HL-60 (cell line): ENCODE measurements around the gene ZNF423.

ENCODE experiments used
- DNase-seq, 2 experiments: peaks; one replicate each; pipeline ENCODE4 v3.0.0-alpha.2; 2010 to 2020; ENCODE audit warnings: low read depth in 1 of 2, low spot score in 1 of 2
- H3K27ac ChIP-seq: fragments of 250-450 bp; sonication (Bioruptor Pico); replicated peaks from 2 replicates; pipeline ENCODE4 v1.5.1; 2020; ENCODE audit warnings: mild to moderate bottlenecking, moderate library complexity
- H3K27me3 ChIP-seq: fragments of 250-450 bp; sonication (Bioruptor Pico); 2 replicates; pipeline ENCODE4 v1.5.1; 2021; ENCODE audit warnings: mild to moderate bottlenecking, moderate library complexity; ENCODE audit not compliant: insufficient read depth, poor library complexity, severe bottlenecking
- H3K4me3 ChIP-seq: replicated peaks from 2 replicates; pipeline ENCODE4 v1.5.1; 2011; ENCODE audit warnings: mild to moderate bottlenecking, control low read depth, low read length; ENCODE audit not compliant: insufficient read depth
- GABPA ChIP-seq: IDR thresholded peaks from 2 replicates; pipeline ENCODE4 v1.6.1; 2012; ENCODE audit warnings: low read depth
- POLR2AphosphoS5 ChIP-seq: IDR thresholded peaks from 2 replicates; pipeline ENCODE4 v1.6.1; 2012; ENCODE audit warnings: low read depth
- SPI1 ChIP-seq: IDR thresholded peaks from 2 replicates; pipeline ENCODE4 v1.6.1; 2012; ENCODE audit warnings: low read depth, mild to moderate bottlenecking, borderline replicate concordance
- TF ChIP-seq, protein P1 (sequence below): IDR thresholded peaks from 2 replicates; pipeline ENCODE4 v1.6.1; 2012; ENCODE audit warnings: low read depth; ENCODE audit not compliant: insufficient replicate concordance
- TF ChIP-seq, protein P2 (sequence below): IDR thresholded peaks from one replicate; pipeline ENCODE4 v1.5.1; 2011; ENCODE audit warnings: low read length, control low read depth, inconsistent platforms; ENCODE audit not compliant: insufficient read depth

ZNF423 gene

DNA sequence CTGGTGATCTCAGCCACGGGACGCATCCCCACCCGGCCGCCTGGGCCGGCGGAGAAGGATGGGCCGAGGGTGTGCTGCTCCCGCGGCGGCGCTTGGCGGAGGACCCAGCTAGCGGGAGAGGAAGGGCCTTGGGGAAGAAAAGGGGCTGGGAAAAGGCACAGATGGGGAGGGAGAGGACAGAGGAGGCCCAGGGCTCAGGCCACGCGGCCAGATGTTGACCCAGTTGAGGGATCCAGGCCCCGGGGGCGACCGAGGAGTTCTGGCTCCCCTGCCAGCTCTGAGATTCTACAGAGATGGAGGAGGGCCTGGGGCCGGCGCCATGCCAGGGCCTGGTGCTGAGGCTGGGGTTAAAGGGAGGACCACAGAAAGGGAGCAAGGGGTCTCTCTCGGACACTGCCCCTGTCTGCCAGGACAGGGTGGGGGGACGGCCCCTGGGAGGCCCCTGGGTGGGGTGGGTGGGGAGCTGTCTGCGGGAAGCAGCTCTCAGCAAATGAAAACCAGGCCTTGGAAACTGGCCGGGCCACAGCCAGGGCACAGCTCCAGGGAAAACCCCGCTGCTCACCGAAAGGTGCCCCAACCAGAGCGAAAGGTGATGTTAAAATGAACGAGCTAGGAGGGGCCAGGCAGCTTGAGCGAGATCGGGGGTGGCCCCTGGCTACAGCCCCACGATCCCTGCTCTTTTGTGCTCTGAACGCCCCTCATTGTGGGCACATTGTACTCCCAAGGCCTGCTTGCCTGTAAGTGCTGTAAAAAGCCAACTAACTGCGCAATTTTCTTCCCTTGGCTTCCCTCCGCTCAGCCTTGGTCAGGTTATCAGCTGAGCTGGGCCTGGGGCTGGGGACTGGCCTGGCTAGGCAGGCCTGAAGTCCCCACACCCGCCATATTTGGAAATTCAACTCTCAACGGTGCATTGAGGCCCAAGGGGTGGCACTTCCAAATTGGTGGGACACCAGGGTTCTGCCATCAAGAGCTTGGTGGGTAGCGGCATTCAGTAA is 191.4 kb downstream of the ZNF423 start:
- no peak overlapping the region for H3K27ac ChIP-seq
- no peaks in the 10 kb centered on the region for H3K27me3 ChIP-seq
- no peak overlapping the region for H3K4me3 ChIP-seq
- no peak for TF ChIP-seq POLR2AphosphoS5
- TF ChIP-seq GABPA = no peak
- TF ChIP-seq, protein P1, sequence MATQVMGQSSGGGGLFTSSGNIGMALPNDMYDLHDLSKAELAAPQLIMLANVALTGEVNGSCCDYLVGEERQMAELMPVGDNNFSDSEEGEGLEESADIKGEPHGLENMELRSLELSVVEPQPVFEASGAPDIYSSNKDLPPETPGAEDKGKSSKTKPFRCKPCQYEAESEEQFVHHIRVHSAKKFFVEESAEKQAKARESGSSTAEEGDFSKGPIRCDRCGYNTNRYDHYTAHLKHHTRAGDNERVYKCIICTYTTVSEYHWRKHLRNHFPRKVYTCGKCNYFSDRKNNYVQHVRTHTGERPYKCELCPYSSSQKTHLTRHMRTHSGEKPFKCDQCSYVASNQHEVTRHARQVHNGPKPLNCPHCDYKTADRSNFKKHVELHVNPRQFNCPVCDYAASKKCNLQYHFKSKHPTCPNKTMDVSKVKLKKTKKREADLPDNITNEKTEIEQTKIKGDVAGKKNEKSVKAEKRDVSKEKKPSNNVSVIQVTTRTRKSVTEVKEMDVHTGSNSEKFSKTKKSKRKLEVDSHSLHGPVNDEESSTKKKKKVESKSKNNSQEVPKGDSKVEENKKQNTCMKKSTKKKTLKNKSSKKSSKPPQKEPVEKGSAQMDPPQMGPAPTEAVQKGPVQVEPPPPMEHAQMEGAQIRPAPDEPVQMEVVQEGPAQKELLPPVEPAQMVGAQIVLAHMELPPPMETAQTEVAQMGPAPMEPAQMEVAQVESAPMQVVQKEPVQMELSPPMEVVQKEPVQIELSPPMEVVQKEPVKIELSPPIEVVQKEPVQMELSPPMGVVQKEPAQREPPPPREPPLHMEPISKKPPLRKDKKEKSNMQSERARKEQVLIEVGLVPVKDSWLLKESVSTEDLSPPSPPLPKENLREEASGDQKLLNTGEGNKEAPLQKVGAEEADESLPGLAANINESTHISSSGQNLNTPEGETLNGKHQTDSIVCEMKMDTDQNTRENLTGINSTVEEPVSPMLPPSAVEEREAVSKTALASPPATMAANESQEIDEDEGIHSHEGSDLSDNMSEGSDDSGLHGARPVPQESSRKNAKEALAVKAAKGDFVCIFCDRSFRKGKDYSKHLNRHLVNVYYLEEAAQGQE = no peak
- TF ChIP-seq, protein P2, sequence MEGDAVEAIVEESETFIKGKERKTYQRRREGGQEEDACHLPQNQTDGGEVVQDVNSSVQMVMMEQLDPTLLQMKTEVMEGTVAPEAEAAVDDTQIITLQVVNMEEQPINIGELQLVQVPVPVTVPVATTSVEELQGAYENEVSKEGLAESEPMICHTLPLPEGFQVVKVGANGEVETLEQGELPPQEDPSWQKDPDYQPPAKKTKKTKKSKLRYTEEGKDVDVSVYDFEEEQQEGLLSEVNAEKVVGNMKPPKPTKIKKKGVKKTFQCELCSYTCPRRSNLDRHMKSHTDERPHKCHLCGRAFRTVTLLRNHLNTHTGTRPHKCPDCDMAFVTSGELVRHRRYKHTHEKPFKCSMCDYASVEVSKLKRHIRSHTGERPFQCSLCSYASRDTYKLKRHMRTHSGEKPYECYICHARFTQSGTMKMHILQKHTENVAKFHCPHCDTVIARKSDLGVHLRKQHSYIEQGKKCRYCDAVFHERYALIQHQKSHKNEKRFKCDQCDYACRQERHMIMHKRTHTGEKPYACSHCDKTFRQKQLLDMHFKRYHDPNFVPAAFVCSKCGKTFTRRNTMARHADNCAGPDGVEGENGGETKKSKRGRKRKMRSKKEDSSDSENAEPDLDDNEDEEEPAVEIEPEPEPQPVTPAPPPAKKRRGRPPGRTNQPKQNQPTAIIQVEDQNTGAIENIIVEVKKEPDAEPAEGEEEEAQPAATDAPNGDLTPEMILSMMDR = no peak
- TF ChIP-seq SPI1 = no peak
- DNase-seq = no peak

DNA sequence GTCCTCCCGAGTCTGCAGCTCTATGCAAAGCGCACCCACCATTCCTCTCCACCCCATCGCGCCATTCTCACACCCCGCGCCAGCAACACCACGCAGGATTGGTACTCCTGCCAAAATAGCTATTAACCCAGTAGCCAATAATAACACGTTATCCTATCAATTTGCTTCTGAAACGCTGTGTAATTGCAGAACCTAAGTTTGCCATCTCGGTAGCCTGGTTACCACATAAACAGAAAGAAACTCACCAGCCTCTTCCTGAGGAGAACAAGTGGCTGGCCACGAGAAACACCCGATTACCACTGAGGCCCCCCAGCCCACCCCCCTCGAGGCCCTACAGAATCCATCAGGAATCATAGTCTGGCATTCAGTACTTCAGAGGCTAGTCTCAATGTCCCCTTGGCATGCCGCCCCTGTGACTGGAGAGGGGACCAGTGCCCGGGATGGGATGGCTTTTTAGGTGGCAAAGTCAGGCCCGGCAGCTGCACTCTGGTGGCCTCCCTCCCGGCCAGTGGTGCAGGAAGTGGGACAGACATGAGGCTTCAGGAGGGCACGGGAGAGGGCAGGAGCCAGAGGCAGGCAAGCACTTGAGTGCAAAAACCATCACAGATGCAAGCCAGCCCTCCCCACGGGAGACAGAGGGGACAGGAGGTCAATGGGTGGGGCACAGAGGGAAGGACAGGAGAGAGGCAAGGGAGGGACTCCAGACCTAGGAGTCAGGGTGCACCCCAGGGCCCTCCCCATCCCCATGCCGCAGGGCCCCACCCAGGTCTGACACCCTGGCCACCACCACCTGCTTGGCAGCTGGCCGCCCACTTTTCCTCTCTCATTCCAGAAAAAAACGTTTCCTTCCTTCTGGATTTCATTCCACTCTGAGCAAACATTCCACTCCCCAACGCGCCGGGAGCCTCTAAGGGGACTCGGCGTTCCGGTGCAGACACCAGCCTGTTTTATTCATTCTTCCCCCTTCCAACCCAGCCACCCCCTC is 192.5 kb downstream of the ZNF423 start:
- no peak overlapping the region for H3K27ac ChIP-seq
- no peak for DNase-seq
- no peaks in the 10 kb centered on the region for H3K27me3 ChIP-seq
- no peak overlapping the region for H3K4me3 ChIP-seq
- TF ChIP-seq SPI1 (no peak), POLR2AphosphoS5 (no peak), GABPA (no peak)
- TF ChIP-seq, protein P1 = no peak
- TF ChIP-seq, protein P2 = no peak

DNA sequence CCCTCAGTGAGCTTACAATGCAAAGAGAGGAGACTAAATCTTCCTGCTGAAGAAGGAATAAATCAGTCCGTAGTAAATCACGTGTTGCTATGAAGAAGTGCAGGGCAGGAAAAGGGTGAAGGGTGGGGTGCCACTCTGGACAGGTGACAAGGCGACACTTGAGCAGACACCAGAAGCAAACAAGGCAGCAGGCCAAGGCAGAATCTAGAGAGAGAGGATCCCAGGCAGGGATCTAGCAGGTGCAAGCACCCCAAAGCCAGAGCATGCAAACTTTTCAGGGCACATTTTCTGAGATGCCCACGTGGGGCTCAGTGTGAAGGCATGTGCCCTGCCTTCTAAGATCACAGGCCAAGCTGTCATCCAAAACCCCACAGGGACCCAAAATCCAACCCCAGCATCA is 193.3 kb downstream of the ZNF423 start:
- no peak for DNase-seq
- Histone ChIP-seq H3K27me3 (no peaks in the 10 kb centered on the region), H3K27ac (no peak overlapping the region), H3K4me3 (no peak overlapping the region)
- TF ChIP-seq, protein P1 = no peak
- TF ChIP-seq, protein P2 = no peak
- no peak for TF ChIP-seq GABPA
- TF ChIP-seq POLR2AphosphoS5 = no peak
- TF ChIP-seq SPI1 = no peak
